ENCODE measurements around the gene HDAC1. TPM values are rescaled to one million over a fixed set of nuclear protein-coding genes. Genes with fewer than 3 reads are reported as not detected.

HDAC1 gene
- total RNA-seq, 1 donor from 2014 or later = 108 TPM

DNA sequence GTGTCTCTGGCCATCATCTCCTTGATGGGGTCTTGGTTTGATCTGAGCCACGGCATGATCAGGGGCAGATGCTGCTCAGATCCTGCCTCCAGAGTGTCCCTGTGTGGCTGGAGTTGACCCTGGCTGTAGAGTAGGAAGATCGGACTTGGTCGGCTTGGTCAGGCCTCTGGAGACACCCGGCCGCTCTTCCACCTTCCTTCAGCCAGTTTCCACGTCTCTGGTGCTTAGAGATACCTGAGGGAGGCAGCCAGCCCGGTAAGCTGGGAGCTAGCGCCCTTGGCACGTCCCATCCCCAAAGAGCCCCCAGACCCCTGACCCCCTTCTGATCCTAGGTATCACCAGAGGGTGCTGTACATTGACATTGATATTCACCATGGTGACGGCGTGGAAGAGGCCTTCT is 35.3 kb downstream of the HDAC1 start:
- no peak for DNase-seq (ENCODE audit: low read depth, low spot score)

DNA sequence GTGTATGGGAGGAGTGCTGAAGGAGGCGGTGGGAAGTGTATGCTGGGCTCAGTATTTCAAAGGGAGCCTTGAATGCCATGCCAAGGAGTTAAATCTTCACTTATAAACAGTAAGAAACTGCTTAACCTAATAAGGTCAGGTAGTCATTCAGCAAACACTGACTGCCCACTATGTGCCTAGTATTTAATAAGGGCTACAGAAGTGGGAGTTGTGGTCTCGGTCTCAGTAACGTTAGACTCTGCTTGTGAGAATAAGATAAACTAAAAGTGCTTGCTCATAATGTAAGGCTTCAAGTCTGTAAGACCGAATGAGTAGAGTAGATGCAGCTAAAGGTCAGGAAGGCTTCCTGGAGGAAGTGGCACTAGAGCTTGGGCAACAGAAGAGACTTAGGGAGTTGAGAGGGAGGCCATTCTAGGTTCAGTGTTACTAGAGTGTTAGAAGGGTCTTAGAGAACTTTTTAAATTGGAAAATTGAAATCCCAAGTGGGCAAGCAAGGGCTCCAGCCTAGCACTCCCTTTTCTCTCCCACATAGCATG is 38.1 kb downstream of the HDAC1 start:
- DNase-seq (ENCODE audit: low read depth, low spot score) = no peak

DNA sequence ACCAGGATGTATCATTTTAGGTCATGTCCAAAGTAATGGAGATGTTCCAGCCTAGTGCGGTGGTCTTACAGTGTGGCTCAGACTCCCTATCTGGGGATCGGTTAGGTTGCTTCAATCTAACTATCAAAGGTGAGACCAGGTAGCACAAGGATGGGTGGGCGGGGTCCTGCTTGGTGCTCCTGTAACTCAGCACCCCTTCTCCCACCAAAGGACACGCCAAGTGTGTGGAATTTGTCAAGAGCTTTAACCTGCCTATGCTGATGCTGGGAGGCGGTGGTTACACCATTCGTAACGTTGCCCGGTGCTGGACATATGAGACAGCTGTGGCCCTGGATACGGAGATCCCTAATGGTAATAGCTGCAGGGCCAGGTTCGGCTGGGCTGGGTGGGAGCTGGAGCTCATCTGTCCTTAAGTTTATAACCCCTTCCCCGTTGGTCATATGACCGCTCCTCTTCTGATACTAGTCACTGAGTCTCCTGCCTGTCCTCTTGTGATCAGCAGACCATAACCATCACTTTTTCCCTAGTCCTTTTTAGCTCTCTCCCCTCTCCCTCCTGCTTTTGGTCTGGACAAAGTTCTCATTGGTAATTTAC is 38.8 kb downstream of the HDAC1 start:
- DNase-seq (ENCODE audit: low read depth, low spot score) = no peak

DNA sequence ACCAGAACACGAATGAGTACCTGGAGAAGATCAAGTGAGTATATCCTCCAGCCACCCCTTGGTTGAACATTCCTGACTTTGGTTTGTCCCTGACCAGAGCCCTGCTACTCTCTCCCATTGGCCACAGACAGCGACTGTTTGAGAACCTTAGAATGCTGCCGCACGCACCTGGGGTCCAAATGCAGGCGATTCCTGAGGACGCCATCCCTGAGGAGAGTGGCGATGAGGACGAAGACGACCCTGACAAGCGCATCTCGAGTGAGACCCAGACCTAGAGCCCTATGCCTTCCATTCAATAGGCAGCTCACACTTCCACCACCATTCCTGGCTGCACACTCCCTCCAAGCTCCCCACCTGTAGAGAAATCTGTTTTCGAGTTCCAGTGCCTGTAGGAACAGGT is 39.7 kb downstream of the HDAC1 start:
- no peak for DNase-seq (ENCODE audit: low read depth, low spot score)

DNA sequence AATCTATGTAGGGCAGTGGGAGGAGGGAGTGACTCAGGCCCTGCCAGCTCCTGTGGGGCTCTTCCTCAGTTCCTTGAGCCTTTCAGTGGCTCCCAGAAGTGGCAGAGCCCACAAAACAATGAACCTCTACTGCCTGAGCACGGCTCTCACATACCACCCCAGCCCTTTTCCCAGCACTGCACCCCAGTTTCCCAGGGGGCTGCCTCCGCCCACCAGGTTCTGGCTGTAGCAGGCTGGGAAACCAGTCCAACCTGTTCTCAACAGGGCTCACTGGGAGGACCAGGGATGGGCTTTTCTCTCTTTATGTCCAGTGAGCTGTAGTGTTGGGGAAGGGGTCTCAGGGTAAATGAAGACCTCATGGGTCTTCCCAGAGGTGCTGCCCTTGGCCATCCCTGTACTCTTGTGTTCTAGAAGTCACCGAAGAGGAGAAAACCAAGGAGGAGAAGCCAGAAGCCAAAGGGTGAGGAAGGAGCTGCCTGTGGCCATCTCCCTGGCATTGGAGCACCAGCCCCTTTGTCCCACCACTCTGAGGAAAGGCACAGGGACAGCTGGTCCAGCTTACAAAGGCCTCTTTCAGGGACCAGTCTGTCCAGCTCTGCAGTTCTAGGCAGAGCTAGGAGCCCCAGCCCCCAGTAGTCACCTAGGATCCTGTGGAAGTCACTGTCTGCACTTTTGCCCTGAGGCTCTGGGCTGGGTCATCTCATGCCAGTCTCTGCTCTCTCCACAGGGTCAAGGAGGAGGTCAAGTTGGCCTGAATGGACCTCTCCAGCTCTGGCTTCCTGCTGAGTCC is 40.6 kb downstream of the HDAC1 start:
- no peak for DNase-seq (ENCODE audit: low read depth, low spot score)

DNA sequence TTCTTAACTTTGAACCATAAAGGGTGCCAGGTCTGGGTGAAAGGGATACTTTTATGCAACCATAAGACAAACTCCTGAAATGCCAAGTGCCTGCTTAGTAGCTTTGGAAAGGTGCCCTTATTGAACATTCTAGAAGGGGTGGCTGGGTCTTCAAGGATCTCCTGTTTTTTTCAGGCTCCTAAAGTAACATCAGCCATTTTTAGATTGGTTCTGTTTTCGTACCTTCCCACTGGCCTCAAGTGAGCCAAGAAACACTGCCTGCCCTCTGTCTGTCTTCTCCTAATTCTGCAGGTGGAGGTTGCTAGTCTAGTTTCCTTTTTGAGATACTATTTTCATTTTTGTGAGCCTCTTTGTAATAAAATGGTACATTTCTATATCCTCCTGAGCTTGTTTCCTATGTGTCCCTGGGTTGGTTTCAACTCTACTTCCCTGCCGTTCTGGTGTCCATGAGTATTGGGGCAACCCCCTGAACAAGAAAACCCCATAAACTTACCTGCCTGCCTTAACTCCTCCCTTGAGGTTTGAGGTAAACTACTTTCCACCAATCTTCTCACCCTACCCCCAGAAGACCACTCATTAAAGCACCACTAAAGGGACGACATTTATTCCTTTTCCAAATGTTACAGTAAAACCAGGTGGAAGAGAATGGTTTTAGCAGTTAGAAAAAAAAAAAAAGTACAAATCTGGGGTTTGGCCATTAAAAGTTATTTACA is 41.5 kb downstream of the HDAC1 start:
- DNase-seq (ENCODE audit: low read depth, low spot score) = no peak

DNA sequence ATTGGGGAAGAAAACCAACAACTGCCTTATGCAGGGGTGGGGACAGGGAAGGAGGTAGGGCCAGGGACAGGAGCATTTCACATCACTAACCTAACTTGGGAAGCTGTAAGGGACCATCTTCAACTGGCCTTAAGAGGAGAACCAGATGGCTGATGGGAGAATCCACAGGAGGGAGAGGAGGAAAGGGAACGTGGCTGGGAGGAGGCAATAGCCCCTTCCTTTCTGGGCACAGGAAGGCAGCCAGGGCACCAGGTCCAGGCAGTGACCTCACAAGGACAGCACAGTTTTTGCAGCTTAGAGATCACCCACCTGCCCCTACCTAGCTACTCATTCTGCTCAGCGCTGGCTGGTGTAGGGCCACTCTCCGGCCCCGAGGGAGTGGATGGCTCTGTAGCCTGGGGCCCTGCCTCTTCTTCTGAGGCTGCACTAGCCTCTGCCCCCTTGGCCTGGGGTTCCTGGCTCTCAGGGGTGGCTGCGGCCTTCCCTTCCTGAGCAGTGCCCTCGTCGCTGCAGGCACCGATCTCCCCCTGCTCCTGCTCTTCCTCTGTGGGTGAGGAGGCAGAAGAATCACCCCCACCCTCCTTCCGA is 42.5 kb downstream of the HDAC1 start:
- no peak for DNase-seq (ENCODE audit: low read depth, low spot score)

DNA sequence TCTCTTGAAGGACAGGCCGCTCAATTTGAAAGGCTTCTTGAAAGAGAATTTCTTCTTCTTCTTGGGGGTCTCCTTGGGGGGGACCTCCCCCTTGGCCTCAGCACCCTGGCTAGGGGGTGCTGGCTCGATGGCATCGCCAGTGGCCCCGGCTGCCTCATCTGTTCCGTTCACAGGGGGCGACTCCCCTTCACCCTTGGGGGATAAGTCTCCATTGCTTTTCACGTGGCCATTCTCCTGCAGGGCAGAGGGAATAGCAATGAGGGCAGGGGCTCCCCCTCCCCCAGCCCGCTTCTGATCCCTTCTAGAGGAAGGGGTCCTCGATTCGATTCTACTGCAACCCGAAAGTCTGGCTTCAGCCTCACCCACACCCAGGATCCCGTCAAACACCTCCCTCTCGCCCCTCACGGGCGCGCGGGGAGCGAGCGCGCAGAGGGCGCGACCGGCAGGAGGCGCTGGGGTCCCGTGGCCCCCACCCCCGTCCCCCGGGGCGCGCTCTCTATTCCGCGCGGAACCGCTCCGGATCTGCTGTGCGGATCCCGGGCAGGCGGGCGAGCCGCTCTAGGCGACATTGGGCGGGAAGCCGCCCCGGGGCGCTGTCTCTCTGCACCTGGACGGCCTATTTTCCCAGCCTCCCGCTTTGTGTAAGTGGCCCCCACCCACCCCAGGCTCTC is 43.1 kb downstream of the HDAC1 start:
- DNase-seq (ENCODE audit: low read depth, low spot score) = no peak

DNA sequence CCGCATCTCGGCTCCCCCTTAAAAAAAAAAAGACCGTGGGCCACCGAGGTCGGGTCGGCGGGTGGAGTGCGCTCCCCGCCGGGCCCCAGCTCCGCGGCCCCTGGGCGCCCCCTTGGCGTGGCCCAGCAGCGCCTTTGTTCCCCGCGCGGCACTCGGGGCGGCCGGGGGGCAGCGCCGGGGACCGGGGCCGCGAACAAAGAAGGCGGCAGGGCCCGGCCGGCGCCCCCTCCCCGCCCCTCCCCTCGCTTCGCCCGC is 43.6 kb downstream of the HDAC1 start:
- DNase-seq (ENCODE audit: low read depth, low spot score) = no peak

DNA sequence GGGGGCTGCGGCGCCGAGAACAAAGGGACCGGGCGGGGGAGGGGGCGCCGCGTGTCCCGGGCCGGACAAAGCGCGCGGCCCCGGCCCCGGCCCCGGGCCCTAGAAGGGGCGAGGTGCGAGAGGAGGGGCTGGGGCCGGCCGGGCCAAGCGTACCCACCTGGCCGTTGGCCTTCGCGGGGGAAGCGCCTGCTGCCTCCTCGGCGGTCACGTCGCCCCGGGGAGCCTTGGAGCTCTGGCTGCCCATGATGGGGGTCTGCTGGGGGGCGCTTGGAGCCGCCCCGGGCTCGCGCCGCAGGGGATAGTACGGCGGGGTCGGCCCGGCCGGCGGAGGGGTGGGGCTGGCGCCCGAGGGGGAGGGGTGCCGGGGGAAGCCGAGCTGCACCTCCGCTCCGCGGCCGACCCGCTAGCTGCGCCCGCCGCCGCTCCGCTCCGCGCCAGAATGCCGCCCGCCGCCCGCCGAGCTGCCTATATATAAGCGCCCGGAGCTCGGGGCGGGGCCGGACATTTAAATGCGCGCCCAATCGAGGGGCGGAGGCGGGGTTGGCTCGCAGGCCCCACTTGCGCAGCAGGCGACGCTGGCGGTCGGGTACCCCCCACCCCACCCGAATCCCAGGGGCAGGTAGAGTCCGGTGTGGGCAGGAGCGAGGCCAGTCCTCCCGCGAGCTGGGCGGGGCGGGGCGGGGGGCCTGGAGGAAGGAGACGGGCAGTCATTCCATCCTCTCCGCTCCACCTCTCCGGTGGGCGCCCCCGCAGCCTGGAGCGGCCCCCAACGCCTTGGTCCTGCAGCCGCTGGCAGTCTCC is 44.1 kb downstream of the HDAC1 start, which contains the start of gene MARCKSL1:
TSS of gene MARCKSL1 (minus strand) at position 444 of the 801 bp plus-strand sequence. CDS start at position 244, 200 bp downstream.
- DNase-seq (ENCODE audit: low read depth, low spot score) = no peak

DNA sequence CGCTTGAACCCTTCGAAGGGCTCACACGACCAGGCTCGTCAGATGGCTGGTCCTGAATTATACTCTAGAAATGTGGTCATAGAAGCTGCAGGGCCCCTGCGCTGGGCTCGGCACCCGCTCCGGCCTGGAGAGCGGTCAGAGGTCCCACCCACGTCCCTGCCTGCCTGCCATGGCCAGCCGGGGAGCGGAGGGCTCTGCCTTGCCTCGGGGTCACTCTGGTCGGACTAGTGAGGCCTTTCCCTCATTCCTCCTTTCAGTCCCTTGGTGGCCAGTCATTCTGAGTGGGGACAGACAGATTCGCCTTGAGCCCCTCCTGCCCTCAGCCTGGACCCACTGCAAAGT is 44.7 kb downstream of the HDAC1 start:
- no peak for DNase-seq (ENCODE audit: low read depth, low spot score)

DNA sequence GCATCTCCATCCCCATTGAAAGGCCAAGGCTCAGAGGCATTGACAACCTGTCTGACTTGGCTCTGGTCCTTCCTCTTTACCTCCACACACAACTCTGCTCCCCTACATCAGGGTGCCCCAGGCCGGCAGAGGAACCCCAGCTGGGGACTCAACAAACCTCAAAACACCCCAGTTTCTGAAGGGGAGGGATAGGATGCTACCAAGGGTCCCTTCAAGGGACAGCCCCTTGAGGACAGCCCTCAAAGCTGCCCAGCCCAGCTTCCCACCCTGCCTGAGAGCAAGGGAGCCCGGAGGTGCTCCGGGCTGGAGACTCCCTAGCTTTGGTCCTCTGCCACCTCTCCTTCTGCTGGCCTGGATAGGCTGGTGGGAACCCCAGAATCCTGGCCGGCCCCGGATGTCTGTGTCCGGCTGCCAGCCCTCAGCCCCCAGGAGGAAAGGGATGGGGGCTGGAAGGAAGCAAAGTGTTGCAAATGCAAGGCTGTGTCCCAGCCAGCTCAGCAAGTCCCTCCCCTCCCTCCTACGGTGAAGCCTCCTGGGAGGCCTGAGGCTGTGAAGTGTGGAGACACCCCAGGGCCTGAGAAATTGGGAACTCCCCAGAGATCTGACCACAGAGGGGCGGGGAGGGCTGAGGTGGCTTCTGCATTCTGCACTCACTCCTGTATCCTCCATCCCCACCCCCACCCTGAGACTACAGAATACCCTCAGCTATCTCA is 45.2 kb downstream of the HDAC1 start:
- DNase-seq (ENCODE audit: low read depth, low spot score) = no peak

DNA sequence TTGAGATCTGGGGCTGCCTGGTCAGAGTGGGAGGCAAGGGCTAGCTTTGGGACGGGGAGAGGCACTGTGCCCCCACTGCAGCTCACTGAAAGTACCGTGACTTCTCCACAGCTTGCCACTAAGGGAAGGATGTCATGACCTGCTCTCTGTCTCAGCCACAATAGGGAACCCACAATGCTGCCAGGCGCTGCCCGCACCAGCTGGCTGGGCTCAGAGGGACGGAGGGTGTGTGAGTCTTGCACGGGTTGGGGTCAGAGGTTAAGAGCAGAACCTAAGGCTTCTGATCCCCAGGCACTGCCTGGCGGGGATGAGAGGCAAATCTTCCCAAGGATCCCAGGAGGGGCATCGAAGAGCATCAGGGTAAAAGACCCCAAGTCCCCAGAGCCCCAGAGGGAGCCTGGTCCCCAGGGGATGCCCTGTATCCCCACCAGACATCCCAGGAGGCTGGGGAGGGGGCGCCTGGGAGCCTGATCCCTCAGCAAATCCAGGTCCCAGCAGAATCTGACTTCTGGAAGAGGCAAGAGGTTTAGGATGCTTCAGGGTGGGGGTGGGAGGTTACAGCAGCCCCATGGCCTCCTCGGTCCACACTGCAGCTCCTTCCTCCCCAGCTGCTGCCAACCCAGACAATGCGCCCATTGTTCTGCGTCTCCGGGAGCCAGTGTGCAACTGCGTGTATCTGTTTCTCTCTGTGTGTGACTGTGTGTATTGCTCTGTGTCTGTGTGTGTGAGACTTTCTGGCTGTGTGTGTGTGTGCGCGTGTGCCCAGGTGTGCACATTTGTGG is 46.2 kb downstream of the HDAC1 start:
- no peak for DNase-seq (ENCODE audit: low read depth, low spot score)

DNA sequence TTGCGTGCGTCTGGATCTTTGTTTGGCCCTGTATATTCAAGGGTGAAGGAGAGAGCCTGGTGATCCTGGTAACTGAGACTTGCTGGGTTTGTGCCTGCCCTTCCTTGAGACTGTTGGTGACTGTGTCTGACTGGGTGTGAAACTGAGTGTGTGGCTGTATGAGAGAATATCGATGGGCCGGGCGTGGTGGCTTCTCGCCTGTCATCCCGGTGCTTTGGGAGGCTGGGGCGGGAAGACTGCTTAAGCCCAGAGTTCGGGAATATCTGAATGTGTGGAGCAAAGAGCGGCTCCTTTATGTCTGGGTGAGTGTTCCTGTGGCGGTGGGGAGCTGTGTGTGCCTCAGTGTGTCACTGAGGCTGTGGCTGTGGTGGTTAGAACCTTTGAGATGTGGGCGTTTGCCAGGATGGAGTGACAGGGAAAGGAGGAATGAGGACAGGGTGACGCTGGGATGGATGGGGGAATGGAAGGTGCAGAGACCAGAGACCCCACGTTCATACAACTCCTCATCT is 46.8 kb downstream of the HDAC1 start:
- DNase-seq (ENCODE audit: low read depth, low spot score) = no peak

DNA sequence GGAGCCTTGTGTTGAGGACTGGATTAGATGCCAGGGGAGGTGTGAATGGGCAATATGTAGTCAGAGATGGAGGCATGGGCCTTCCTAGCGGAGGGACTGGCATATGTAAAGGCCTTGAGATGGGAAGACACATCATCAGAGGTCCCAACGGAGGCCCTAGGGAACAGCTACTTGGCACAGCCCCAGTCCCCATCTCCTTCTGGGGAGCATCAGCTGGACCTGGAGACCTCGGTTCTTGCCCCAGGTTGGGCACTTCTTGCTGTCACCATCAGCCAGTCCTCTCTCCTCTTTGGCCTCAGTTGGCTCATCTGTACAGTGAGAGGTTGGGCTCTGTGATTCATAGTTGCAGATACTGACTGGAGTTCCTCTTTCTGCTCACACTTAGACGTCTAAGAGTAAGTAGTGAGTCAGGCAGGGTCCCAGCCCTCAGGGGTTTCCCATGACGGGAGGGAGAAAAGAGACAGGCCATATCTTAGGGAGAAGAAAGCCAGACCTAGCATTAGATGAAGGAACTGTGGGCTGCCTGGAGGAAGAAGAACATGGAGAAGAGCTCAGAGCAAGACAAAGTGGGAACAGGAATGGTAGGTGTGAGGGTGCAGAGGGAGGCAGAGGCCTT is 47.6 kb downstream of the HDAC1 start:
- no peak for DNase-seq (ENCODE audit: low read depth, low spot score)

DNA sequence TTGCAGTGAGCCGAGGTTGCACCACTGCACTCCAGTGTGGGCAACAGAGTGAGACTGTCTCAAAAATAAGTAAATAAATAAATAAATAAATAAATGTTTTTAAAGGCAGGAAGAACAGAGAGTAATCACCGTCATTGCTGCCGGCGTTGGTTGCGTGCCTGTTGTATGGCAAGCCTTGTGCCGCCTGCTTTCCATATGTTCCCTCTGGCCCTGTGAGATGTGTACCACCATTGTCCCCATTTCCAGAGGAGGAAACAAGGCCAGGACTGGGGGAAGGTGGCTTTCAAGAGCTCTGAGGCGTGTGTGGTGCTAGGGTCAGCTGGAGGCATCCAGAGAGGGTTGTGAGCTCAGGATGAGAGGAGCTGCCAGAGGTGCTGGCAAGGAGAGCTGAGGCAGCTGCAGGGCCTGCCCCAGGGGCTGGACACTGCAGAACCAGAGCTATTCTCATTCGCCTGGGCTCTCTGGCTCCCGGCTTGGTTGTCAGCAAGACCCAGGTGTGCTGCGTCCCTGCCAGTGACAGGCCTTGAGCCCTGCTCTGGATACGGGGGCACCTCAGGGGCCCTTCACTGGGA is 49.4 kb downstream of the HDAC1 start:
- DNase-seq (ENCODE audit: low read depth, low spot score) = no peak

DNA sequence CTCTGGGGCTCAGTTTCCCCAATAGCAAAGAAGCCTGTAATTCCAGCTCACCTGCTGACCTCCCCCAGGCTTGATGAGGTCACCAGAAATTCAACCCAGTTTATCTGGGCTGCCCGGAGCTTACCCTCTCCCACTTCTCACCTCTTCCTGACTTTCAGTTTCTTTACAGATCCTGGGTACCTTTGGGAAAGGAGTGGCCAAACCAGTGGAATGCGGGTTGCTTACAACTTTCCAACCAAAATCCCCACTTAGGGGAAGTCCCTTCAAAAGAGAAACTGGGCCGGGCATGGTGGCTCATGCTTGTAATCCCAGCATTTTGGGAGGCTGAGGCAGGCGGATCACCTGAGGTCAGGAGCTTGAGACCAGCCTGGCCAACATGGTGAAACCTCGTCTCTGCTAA is 50.1 kb downstream of the HDAC1 start:
- no peak for DNase-seq (ENCODE audit: low read depth, low spot score)

DNA sequence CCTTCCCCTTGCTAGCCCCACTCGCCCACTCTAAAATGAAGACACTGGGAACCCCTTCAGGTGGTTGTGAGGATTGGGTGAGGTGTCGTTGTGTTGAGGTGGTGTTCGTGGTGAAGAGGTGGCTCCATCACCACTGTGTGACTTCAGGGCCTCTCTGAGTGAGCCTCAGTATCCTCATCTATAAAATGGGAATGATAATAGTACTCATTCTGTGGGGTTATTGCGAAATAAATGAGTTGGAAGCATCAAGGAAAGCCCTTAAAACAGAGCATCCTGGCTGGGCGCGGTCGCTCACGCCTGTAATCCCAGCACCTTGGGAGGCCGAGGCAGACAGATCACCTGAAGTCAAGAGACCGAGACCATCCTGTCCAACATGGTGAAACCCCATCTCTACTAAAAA is 50.8 kb downstream of the HDAC1 start:
- no peak for DNase-seq (ENCODE audit: low read depth, low spot score)

All from pulmonary artery endothelial cell (primary cell).